ENCODE data around the gene ST6GALNAC4. TPM values are rescaled to one million over a fixed set of nuclear protein-coding genes. Genes with fewer than 3 reads are reported as not detected.
A peak's percentile ranks its signal among the peaks of the same experiment; 100 is the strongest.
"Not testable (repeated sequence)": the region's sequence is repeated elsewhere in the genome, so short reads cannot be mapped to it uniquely, and the experiment has no call there.

ST6GALNAC4 gene
- total RNA-seq, 1 donor from 2014 or later = 31.6 TPM

GRCh38 chr9:127881715-127882114 lies 35.1 kb downstream of the ST6GALNAC4 start:
- not testable (repeated sequence) for H3K4me3 Mint-ChIP-seq; DNase-seq (ENCODE audit: low spot score); H3K27ac Mint-ChIP-seq; H3K27me3 Mint-ChIP-seq (ENCODE audit: insufficient read depth); H3K9me3 Mint-ChIP-seq
- Mint-ChIP-seq H3K4me1 (ENCODE audit: low read depth) (peaks cover 19% of the 10 kb centered on the region), H3K36me3 (ENCODE audit: low read depth) (peaks cover 28% of the 10 kb centered on the region)
- intact Hi-C loops (cut with micrococcal nuclease) = loop anchor here (5.0 kb wide), 1 partner anchor 36 kb away; the partner anchor contains the start of gene ST6GALNAC4

DNA sequence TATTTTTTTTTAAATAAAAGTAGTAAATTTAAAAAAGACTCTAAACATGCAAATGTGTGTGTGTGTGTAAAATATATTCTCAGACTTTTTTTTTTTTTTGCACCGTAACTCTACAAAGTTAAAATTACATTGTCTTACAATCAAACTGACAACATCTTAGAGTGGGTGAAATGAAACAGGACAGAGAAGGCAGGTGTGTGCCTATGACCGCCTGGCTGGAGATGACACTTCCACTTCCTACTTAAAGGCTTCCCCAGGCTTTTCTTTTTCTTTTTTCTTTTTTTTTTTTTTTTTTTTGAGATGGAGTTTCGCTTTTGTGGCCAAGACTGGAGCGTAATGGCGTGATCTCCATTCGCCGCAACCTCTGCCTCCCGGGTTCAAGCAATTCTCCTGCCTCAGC lies 36.7 kb downstream of the ST6GALNAC4 start:
- Mint-ChIP-seq H3K27me3 (ENCODE audit: insufficient read depth) (peaks cover 6% of the 10 kb centered on the region), H3K9me3 (no peaks in the 10 kb centered on the region), H3K4me3 (no peak overlapping the region), H3K36me3 (ENCODE audit: low read depth) (peaks cover 20% of the 10 kb centered on the region), H3K4me1 (ENCODE audit: low read depth) (peaks cover 19% of the 10 kb centered on the region), H3K27ac (no peak overlapping the region)
- no peak for DNase-seq (ENCODE audit: low spot score)
- intact Hi-C loops (cut with micrococcal nuclease) = loop anchor here (5.0 kb wide), 1 partner anchor 37 kb away; the partner anchor contains the start of gene ST6GALNAC4

- H3K36me3 Mint-ChIP-seq (ENCODE audit: low read depth) = peaks cover 13% of the 10 kb centered on the region
- DNase-seq (ENCODE audit: low spot score) = no peak
- intact Hi-C loops (cut with micrococcal nuclease) = no loop called here
- H3K27me3 Mint-ChIP-seq (ENCODE audit: insufficient read depth) = peaks cover 6% of the 10 kb centered on the region
- no peaks in the 10 kb centered on the region for H3K9me3 Mint-ChIP-seq
- H3K4me3 Mint-ChIP-seq = no peak overlapping the region
- H3K27ac Mint-ChIP-seq = no peak overlapping the region
- H3K4me1 Mint-ChIP-seq (ENCODE audit: low read depth) = peaks cover 9% of the 10 kb centered on the region
Observed at GRCh38 chr9:127878652-127879390, 38.0 kb downstream of the ST6GALNAC4 start.

- no peak overlapping the region for H3K4me3 Mint-ChIP-seq
- no peaks in the 10 kb centered on the region for H3K9me3 Mint-ChIP-seq
- no peak for DNase-seq (ENCODE audit: low spot score)
- no peak overlapping the region for H3K27ac Mint-ChIP-seq
- peaks cover 12% of the 10 kb centered on the region for H3K36me3 Mint-ChIP-seq (ENCODE audit: low read depth)
- intact Hi-C loops (cut with micrococcal nuclease) = no loop called here
- peaks cover 9% of the 10 kb centered on the region for H3K4me1 Mint-ChIP-seq (ENCODE audit: low read depth)
- peaks cover 6% of the 10 kb centered on the region for H3K27me3 Mint-ChIP-seq (ENCODE audit: insufficient read depth)
Observed at GRCh38 chr9:127878001-127878651, 38.7 kb downstream of the ST6GALNAC4 start.

GRCh38 chr9:127877566-127877998 lies 39.3 kb downstream of the ST6GALNAC4 start, which contains the start of gene AK1:
Gene AK1 (minus strand): TSS chr9:127877675. CDS start chr9:127874617, 3,058 bp downstream.
- intact Hi-C loops (cut with micrococcal nuclease) = no loop called here
- Mint-ChIP-seq H3K27ac (no peak within 1 kb of the TSS), H3K4me1 (ENCODE audit: low read depth) (peaks cover 5% of the 10 kb centered on the region), H3K4me3 (peak within 1 kb of the TSS; percentile 19), H3K36me3 (ENCODE audit: low read depth) (peaks cover 9% of the 10 kb centered on the region), H3K9me3 (no peaks in the 10 kb centered on the region), H3K27me3 (ENCODE audit: insufficient read depth) (peaks cover 6% of the 10 kb centered on the region)
- no peak for DNase-seq (ENCODE audit: low spot score)

DNA sequence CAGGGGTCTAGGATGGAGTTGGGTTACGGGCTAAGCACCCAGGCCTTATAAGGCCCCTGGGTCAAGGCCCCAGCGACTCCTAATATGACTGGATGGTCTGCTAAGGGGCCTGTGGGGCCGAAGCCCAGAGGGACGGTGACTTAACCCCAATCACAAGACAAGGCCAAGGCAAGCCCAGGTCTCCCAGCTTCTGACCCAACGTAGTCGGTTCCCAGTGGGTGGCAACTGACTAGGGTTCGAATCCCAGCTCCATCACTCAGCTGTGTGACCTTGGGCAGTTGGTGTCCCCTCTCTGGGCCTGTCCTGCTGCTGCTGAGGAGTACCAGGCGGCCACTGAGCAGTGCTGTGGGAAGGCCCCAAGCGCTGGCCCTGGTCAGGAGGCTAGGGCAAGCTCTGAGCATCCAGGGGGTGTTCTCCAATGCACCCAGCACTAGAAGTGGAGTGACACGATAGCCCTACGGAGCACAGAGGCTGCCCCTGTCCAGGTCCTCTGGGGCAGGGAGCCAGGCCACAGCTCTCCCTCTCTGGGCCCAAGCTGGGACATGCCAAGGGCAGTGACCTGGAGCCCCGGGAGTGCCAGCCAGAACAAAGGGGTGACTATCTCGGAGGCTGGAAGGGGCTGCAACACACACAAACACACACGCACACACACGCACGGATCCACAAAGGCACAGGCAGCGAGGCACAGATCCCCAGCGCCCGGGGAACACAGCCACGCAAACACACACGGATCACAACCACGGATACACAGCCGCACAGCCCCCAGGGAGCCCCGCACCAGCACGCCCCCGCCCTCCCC lies 39.9 kb downstream of the ST6GALNAC4 start:
- Mint-ChIP-seq H3K27ac (no peak overlapping the region), H3K36me3 (ENCODE audit: low read depth) (peaks cover 7% of the 10 kb centered on the region), H3K9me3 (no peaks in the 10 kb centered on the region), H3K27me3 (ENCODE audit: insufficient read depth) (peaks cover 6% of the 10 kb centered on the region), H3K4me1 (ENCODE audit: low read depth) (peaks cover 4% of the 10 kb centered on the region), H3K4me3 (peak overlapping the region; percentile 19)
- no peak for DNase-seq (ENCODE audit: low spot score)
- intact Hi-C loops (cut with micrococcal nuclease) = no loop called here

GRCh38 chr9:127876026-127876763 lies 40.6 kb downstream of the ST6GALNAC4 start:
- Mint-ChIP-seq H3K4me1 (ENCODE audit: low read depth) (peaks cover 4% of the 10 kb centered on the region), H3K27ac (no peak overlapping the region), H3K9me3 (no peaks in the 10 kb centered on the region), H3K4me3 (no peak overlapping the region), H3K36me3 (ENCODE audit: low read depth) (peaks cover 5% of the 10 kb centered on the region), H3K27me3 (ENCODE audit: insufficient read depth) (peaks cover 6% of the 10 kb centered on the region)
- DNase-seq (ENCODE audit: low spot score) = no peak
- intact Hi-C loops (cut with micrococcal nuclease) = no loop called here

- H3K27ac Mint-ChIP-seq = no peak overlapping the region
Observed at GRCh38 chr9:127875306-127875966, 41.4 kb downstream of the ST6GALNAC4 start.

GRCh38 chr9:127874301-127875221 lies 42.3 kb downstream of the ST6GALNAC4 start:
- DNase-seq (ENCODE audit: low spot score) = no peak
- H3K27ac Mint-ChIP-seq = no peak overlapping the region
- H3K9me3 Mint-ChIP-seq = no peaks in the 10 kb centered on the region
- peaks cover 4% of the 10 kb centered on the region for H3K36me3 Mint-ChIP-seq (ENCODE audit: low read depth)
- intact Hi-C loops (cut with micrococcal nuclease) = loop anchor here (5.0 kb wide), 1 partner anchor 372 kb away; no protein-coding TSS in a partner anchor
- no peak overlapping the region for H3K4me3 Mint-ChIP-seq
- peaks cover 4% of the 10 kb centered on the region for H3K4me1 Mint-ChIP-seq (ENCODE audit: low read depth)
- H3K27me3 Mint-ChIP-seq (ENCODE audit: insufficient read depth) = peaks cover 6% of the 10 kb centered on the region

More at GRCh38 chr9:127875306-127875966, 41.4 kb downstream of the ST6GALNAC4 start:
- H3K4me3 Mint-ChIP-seq = no peak overlapping the region
- peaks cover 4% of the 10 kb centered on the region for H3K36me3 Mint-ChIP-seq (ENCODE audit: low read depth)
- no peaks in the 10 kb centered on the region for H3K9me3 Mint-ChIP-seq
- H3K27me3 Mint-ChIP-seq (ENCODE audit: insufficient read depth) = peaks cover 6% of the 10 kb centered on the region
- peaks cover 4% of the 10 kb centered on the region for H3K4me1 Mint-ChIP-seq (ENCODE audit: low read depth)
- DNase-seq (ENCODE audit: low spot score) = no peak
- intact Hi-C loops (cut with micrococcal nuclease) = no loop called here

GRCh38 chr9:127873886-127874285 lies 43.0 kb downstream of the ST6GALNAC4 start:
- H3K27me3 Mint-ChIP-seq (ENCODE audit: insufficient read depth) = peaks cover 6% of the 10 kb centered on the region
- peaks cover 4% of the 10 kb centered on the region for H3K4me1 Mint-ChIP-seq (ENCODE audit: low read depth)
- peaks cover 2% of the 10 kb centered on the region for H3K36me3 Mint-ChIP-seq (ENCODE audit: low read depth)
- intact Hi-C loops (cut with micrococcal nuclease) = loop anchor here (5.0 kb wide), 1 partner anchor 372 kb away; no protein-coding TSS in a partner anchor
- H3K9me3 Mint-ChIP-seq = no peaks in the 10 kb centered on the region
- H3K27ac Mint-ChIP-seq = no peak overlapping the region
- no peak for DNase-seq (ENCODE audit: low spot score)
- H3K4me3 Mint-ChIP-seq = no peak overlapping the region

DNA sequence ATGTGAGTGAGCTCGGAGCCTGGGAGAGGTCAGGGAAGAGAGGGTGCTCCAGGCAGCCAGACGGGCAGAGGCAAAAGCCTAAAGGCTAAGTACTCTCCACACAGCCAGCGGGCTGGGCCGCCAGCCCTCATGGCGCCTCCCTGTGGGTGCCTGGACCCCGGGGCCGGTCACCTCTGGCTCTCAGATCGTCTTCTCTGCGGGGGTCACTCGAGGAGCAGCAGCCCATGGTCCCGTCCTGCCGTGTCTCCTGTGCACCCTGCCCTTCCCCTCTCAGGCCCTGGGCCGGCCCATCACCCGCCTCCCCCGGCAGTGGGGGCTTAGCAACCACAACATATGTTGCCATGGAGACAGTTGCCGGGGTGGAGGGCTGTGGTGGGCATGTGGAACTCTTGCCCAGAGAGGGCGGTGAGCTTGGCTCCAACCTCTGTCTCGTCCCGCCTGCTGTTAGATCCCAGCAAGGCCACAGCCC lies 43.6 kb downstream of the ST6GALNAC4 start:
- DNase-seq (ENCODE audit: low spot score) = no peak
- Mint-ChIP-seq H3K27me3 (ENCODE audit: insufficient read depth) (peaks cover 5% of the 10 kb centered on the region), H3K27ac (no peak overlapping the region), H3K9me3 (no peaks in the 10 kb centered on the region), H3K36me3 (ENCODE audit: low read depth) (no peaks in the 10 kb centered on the region), H3K4me1 (ENCODE audit: low read depth) (peaks cover 4% of the 10 kb centered on the region), H3K4me3 (no peak overlapping the region)
- intact Hi-C loops (cut with micrococcal nuclease) = loop anchor here (5.0 kb wide), 1 partner anchor 371 kb away; no protein-coding TSS in a partner anchor
